GM23338 (cell line): ENCODE results near the gene ARHGEF17. TPM values are rescaled to one million over a fixed set of nuclear protein-coding genes. Genes with fewer than 3 reads are reported as not detected.

Experiments used
- ATAC-seq: fragments of 200-7000 bp; cut with Tn5 transposase; 3 replicates; pipeline ENCODE4 v1.9.1; 2020
- DNase-seq: peaks from one replicate; pipeline ENCODE4 v3.0.0-alpha.2; 2015; ENCODE audit warnings: low spot score
- H2AFZ ChIP-seq: fragments of 200-600 bp; sonication (generic); 2 replicates; pipeline ENCODE4 v1.8.0; 2016; ENCODE audit warnings: antibody characterized with exemption, mild to moderate bottlenecking, moderate library complexity
- H3F3A ChIP-seq: fragments of 200-600 bp; sonication (generic); replicated peaks from 2 replicates; pipeline ENCODE4 v1.8.0; 2017; ENCODE audit warnings: antibody characterized with exemption, mixed run types, low read depth
- H3K27ac ChIP-seq: fragments of 200-600 bp; sonication (generic); 2 replicates; pipeline ENCODE4 v1.6.1; 2016; ENCODE audit warnings: low read depth
- H3K27me3 ChIP-seq: fragments of 200-600 bp; sonication (generic); 2 replicates; pipeline ENCODE4 v1.8.0; 2016; ENCODE audit warnings: mild to moderate bottlenecking, mixed run types, moderate library complexity; ENCODE audit not compliant: insufficient read depth
- H3K36me3 ChIP-seq: fragments of 200-600 bp; sonication (generic); 2 replicates; pipeline ENCODE4 v1.8.0; 2016; ENCODE audit warnings: mild to moderate bottlenecking; ENCODE audit not compliant: insufficient read depth
- H3K4me1 ChIP-seq: fragments of 200-600 bp; sonication (generic); 2 replicates; pipeline ENCODE4 v1.8.0; 2016; ENCODE audit warnings: mild to moderate bottlenecking, moderate library complexity; ENCODE audit not compliant: insufficient read depth
- H3K4me2 ChIP-seq: fragments of 200-600 bp; sonication (generic); 2 replicates; pipeline ENCODE4 v1.7.1; 2017; ENCODE audit warnings: mixed run types
- H3K4me3 ChIP-seq: fragments of 200-600 bp; sonication (generic); 2 replicates; pipeline ENCODE4 v1.6.1; 2016; ENCODE audit warnings: mixed run types
- H3K79me2 ChIP-seq: fragments of 200-600 bp; sonication (generic); replicated peaks from 2 replicates; pipeline ENCODE4 v1.8.0; 2017; ENCODE audit warnings: mild to moderate bottlenecking; ENCODE audit not compliant: insufficient read depth
- H3K9me2 ChIP-seq: fragments of 200-600 bp; sonication (generic); 2 replicates; pipeline ENCODE4 v1.8.0; 2017; ENCODE audit not compliant: insufficient read depth
- H4K20me1 ChIP-seq: fragments of 200-600 bp; sonication (generic); replicated peaks from 2 replicates; pipeline ENCODE4 v1.8.0; 2017; ENCODE audit warnings: mild to moderate bottlenecking; ENCODE audit not compliant: insufficient read depth
- H3K27ac Mint-ChIP-seq: 2 replicates; pipeline ENCODE4 v1.8.0; 2020; ENCODE audit warnings: inconsistent platforms, mild to moderate bottlenecking, moderate library complexity, mixed read lengths
- H3K27me3 Mint-ChIP-seq: 3 replicates; pipeline ENCODE4 v1.8.0; 2022; ENCODE audit warnings: low read depth, mild to moderate bottlenecking, moderate library complexity, mixed read lengths, inconsistent platforms; ENCODE audit not compliant: insufficient read depth, poor library complexity
- H3K36me3 Mint-ChIP-seq: 3 replicates; pipeline ENCODE4 v1.8.0; 2021; ENCODE audit warnings: low read depth, mild to moderate bottlenecking, inconsistent platforms, moderate library complexity, mixed read lengths
- H3K4me1 Mint-ChIP-seq: 3 replicates; pipeline ENCODE4 v1.8.0; 2020; ENCODE audit warnings: mild to moderate bottlenecking, inconsistent platforms, mixed read lengths
- H3K4me3 Mint-ChIP-seq: 3 replicates; pipeline ENCODE4 v1.8.0; 2021; ENCODE audit warnings: moderate library complexity, mild to moderate bottlenecking, inconsistent platforms, mixed read lengths
- H3K9me3 Mint-ChIP-seq: 3 replicates; pipeline ENCODE4 v1.8.0; 2020; ENCODE audit warnings: moderate library complexity, mild to moderate bottlenecking, inconsistent platforms, mixed read lengths
- CREB1 ChIP-seq: fragments of 250-450 bp; sonication (Bioruptor Pico); IDR thresholded peaks from 2 replicates; pipeline ENCODE4 v1.5.0; 2020; ENCODE audit warnings: low read depth, mild to moderate bottlenecking, moderate library complexity
- CTCF ChIP-seq, 2 experiments: fragments of 200-600 bp in 1 of 2; sonication (generic) in 1 of 2; conservative IDR thresholded peaks; 2 replicates each; pipeline versions ENCODE4 v1.5.1 to v1.6.1; 2016 to 2017; ENCODE audit warnings: antibody characterized with exemption in 2 of 2, low read depth in 2 of 2, mild to moderate bottlenecking in 2 of 2, moderate library complexity in 1 of 2
- EZH2 ChIP-seq: fragments of 200-600 bp; sonication (generic); IDR thresholded peaks from one replicate; pipeline ENCODE4 v1.8.0; 2017; ENCODE audit warnings: antibody characterized with exemption, mild to moderate bottlenecking, low read depth; ENCODE audit not compliant: unreplicated experiment
- EZH2phosphoT487 ChIP-seq: fragments of 200-600 bp; sonication (generic); IDR thresholded peaks from one replicate; pipeline ENCODE4 v1.8.1; 2018; ENCODE audit warnings: antibody characterized with exemption; ENCODE audit not compliant: unreplicated experiment
- JUNB ChIP-seq: IDR thresholded peaks from one replicate; pipeline ENCODE4 v1.6.1; 2016; ENCODE audit warnings: antibody characterized with exemption; ENCODE audit not compliant: unreplicated experiment
- NANOG ChIP-seq: IDR thresholded peaks from 2 replicates; pipeline ENCODE4 v1.6.1; 2016; ENCODE audit warnings: antibody characterized with exemption, borderline replicate concordance
- POLR2AphosphoS5 ChIP-seq: IDR thresholded peaks from 2 replicates; pipeline ENCODE4 v1.6.1; 2016; ENCODE audit warnings: antibody characterized with exemption, low read depth
- REST ChIP-seq: IDR thresholded peaks from one replicate; pipeline ENCODE4 v1.6.1; 2018; ENCODE audit warnings: antibody characterized with exemption; ENCODE audit not compliant: unreplicated experiment
- ZNF114 ChIP-seq: fragments of 250-450 bp; sonication (Bioruptor Pico); IDR thresholded peaks from 2 replicates; pipeline ENCODE4 v1.5.0; 2020; ENCODE audit warnings: mild to moderate bottlenecking, moderate library complexity
- ZNF331 ChIP-seq: fragments of 250-450 bp; sonication (Bioruptor Pico); IDR thresholded peaks from 2 replicates; pipeline ENCODE4 v1.5.0; 2020; ENCODE audit warnings: low read depth, mild to moderate bottlenecking, moderate library complexity
- ZNF462 ChIP-seq: fragments of 250-450 bp; sonication (Bioruptor Pico); IDR thresholded peaks from 2 replicates; pipeline ENCODE4 v1.5.0; 2020; ENCODE audit warnings: mild to moderate bottlenecking, moderate library complexity
- polyA plus RNA-seq: library from polyadenylated mRNA; unstranded; fragments of >200 nt; fragmentation: Nextera tagmentation; extraction: Ambion mirVana; gene quantifications from 2 replicates; pipeline ENCODE4 v1.2.1, GENCODE V29; 2016
- total RNA-seq: library from RNA; depleted of rRNA; stranded (reverse); fragments of >200 nt; shearing (Covaris generic); gene quantifications from 2 replicates; pipeline ENCODE4 v1.2.3, GENCODE V29; 2014

Gene ARHGEF17
- total and polyA plus RNA-seq, 2 experiments from 2014 or later = 2.9 to 15.0 TPM

DNA sequence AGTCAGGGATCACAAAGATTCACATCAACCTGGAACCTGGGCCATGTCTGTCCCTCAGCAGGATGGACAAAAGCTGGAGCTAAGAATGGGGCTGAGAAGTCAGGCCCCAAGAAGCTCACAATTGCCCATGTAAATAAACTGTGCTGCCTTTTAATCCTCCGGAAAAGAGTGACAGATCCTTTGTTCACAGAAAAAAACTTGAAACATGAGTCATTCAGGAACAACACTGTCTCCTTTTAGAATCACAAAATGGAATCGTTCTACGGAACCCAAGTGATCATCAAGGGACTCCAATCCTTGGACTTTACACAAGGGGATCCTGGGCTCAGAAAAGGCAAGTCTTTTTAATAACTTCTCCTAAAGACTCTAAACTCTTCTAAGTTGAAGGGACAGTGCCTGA, 104.2 kb downstream of the ARHGEF17 start (continued):
- TF ChIP-seq REST (no peak), POLR2AphosphoS5 (no peak), EZH2 (no peak), CTCF (conservative IDR thresholded peaks at IDR 0.05; ENCODE audit: low read depth in 2 of 2) (no peak), EZH2phosphoT487 (no peak), CREB1 (CRISPR knock-in tag) (no peak)

GRCh38 chr11:73413256-73413655, 105.2 kb downstream of the ARHGEF17 start:
- H3K4me1 ChIP-seq = no peaks in the 10 kb centered on the region
- no peaks in the 10 kb centered on the region for H3K9me2 ChIP-seq
- peaks cover 3% of the 10 kb centered on the region for H4K20me1 ChIP-seq
- no peaks in the 10 kb centered on the region for H3K36me3 ChIP-seq
- H3K27ac ChIP-seq = no peak overlapping the region
- no peak overlapping the region for H3K4me3 ChIP-seq
- H3K4me1 Mint-ChIP-seq = no peaks in the 10 kb centered on the region
- ATAC-seq (no peak), DNase-seq (no peak)
- H3K4me2 ChIP-seq = no peak overlapping the region
- no peaks in the 10 kb centered on the region for H3K27me3 ChIP-seq
- no peaks in the 10 kb centered on the region for H3F3A ChIP-seq
- peaks cover 14% of the 10 kb centered on the region for H3K36me3 Mint-ChIP-seq
- H2AFZ ChIP-seq = no peak overlapping the region
- peaks cover 3% of the 10 kb centered on the region for H3K27me3 Mint-ChIP-seq
- TF ChIP-seq CTCF (conservative IDR thresholded peaks at IDR 0.05; ENCODE audit: low read depth in 2 of 2) = no peak
- TF ChIP-seq NANOG = no peak
- no peak for TF ChIP-seq ZNF114 (CRISPR knock-in tag)
- TF ChIP-seq ZNF331 (CRISPR knock-in tag) = no peak
- TF ChIP-seq ZNF462 (CRISPR knock-in tag) = no peak
- no peak for TF ChIP-seq EZH2phosphoT487
- no peak for TF ChIP-seq JUNB
- TF ChIP-seq CREB1 (CRISPR knock-in tag) = no peak
- no peaks in the 10 kb centered on the region for H3K9me3 Mint-ChIP-seq
- no peak overlapping the region for H3K4me3 Mint-ChIP-seq
- H3K27ac Mint-ChIP-seq = no peak overlapping the region
- no peaks in the 10 kb centered on the region for H3K79me2 ChIP-seq
